ACC112 (cell line): ENCODE data around the gene LRRC74A.
"Not testable (repeated sequence)": the region's sequence is repeated elsewhere in the genome, so short reads cannot be mapped to it uniquely, and the experiment has no call there.

Experiments
- H2AFZ ChIP-seq: fragments of 200-600 bp; sonication (generic); one replicate; pipeline ENCODE4 v1.6.0; 2017; ENCODE audit warnings: antibody characterized with exemption, low read length; ENCODE audit not compliant: unreplicated experiment
- H3K27ac ChIP-seq: fragments of 200-600 bp; sonication (generic); 2 replicates; pipeline ENCODE4 v1.5.1; 2014; ENCODE audit warnings: low read depth, mild to moderate bottlenecking, antibody characterized with exemption, low read length, moderate library complexity
- H3K27me3 ChIP-seq: fragments of 200-600 bp; sonication (generic); 2 replicates; pipeline ENCODE4 v1.6.1; 2014; ENCODE audit warnings: mild to moderate bottlenecking, antibody characterized with exemption, low read length, moderate library complexity, mixed read lengths; ENCODE audit not compliant: insufficient read depth
- H3K36me3 ChIP-seq: fragments of 200-600 bp; sonication (generic); 2 replicates; pipeline ENCODE4 v1.6.1; 2016; ENCODE audit warnings: mild to moderate bottlenecking, antibody characterized with exemption, low read length, moderate library complexity, mixed read lengths; ENCODE audit not compliant: insufficient read depth
- H3K4me1 ChIP-seq: fragments of 200-600 bp; sonication (generic); one replicate; pipeline ENCODE4 v1.6.1; 2016; ENCODE audit warnings: low read length, mixed read lengths; ENCODE audit not compliant: insufficient read depth, unreplicated experiment, control insufficient read depth
- H3K4me3 ChIP-seq: fragments of 200-600 bp; sonication (generic); 2 replicates; pipeline ENCODE4 v1.5.1; 2014; ENCODE audit warnings: mild to moderate bottlenecking, low read depth, low read length
- H3K79me2 ChIP-seq: fragments of 200-600 bp; sonication (generic); one replicate; pipeline ENCODE4 v1.6.0; 2016; ENCODE audit warnings: low read length; ENCODE audit not compliant: control insufficient read depth, unreplicated experiment, insufficient read depth

The LRRC74A gene

GRCh38 chr14:76904740-76905569, 78.7 kb downstream of the LRRC74A start:
- Histone ChIP-seq H2AFZ (peak overlapping the region; percentile 5), H3K4me3 (peak overlapping the region; percentile 61), H3K4me1 (peaks cover 22% of the 10 kb centered on the region), H3K79me2 (no peaks in the 10 kb centered on the region), H3K36me3 (no peaks in the 10 kb centered on the region), H3K27ac (peak overlapping the region; percentile 92), H3K27me3 (no peaks in the 10 kb centered on the region)

DNA sequence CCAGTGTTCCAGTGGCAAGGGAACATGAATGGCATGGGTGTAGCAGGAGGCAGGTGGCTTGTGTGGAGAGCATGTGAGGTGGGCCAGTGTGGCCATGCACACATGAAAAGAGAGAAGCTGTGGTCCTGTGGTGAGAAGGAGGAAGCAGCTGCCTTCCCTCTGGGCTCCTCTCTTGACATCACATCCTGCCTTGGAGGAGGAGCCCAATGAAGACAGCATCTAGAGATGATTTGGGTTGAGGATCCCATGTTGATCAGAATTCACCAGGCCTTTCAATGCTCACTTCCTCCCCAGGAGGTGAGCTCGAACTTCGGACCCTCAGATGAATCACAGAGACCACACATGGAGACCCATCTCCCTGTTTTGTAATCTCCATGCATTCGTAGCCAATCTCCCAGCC, 82.6 kb downstream of the LRRC74A start:
- Histone ChIP-seq H3K36me3 (no peaks in the 10 kb centered on the region), H3K4me3 (no peak overlapping the region), H3K79me2 (no peaks in the 10 kb centered on the region), H2AFZ (no peak overlapping the region), H3K27ac (no peak overlapping the region), H3K4me1 (peaks cover 28% of the 10 kb centered on the region), H3K27me3 (no peaks in the 10 kb centered on the region)

DNA sequence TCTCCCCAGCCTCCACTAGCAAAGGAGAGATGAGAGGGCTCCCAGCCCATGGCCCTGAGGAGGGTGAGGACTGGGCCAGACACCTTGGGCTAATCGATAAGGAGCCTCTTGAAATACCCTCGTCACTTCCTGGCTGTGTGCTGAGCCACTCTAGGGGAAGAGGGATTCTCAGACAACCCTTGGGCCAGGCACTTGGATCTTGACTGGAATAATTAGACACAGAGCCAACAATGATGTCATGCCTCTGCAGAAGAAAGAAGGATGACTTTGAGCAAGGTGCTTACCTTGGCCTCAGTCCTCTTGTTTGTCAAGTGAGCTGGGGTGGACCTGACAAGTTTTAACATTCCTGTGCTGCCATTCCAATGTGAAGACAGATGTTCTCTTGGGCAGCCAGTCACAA, 83.1 kb downstream of the LRRC74A start:
- H3K27ac ChIP-seq: no peak overlapping the region
- no peaks in the 10 kb centered on the region for H3K27me3 ChIP-seq
- H3K4me1 ChIP-seq: peaks cover 24% of the 10 kb centered on the region
- no peak overlapping the region for H3K4me3 ChIP-seq
- no peak overlapping the region for H2AFZ ChIP-seq
- no peaks in the 10 kb centered on the region for H3K79me2 ChIP-seq
- no peaks in the 10 kb centered on the region for H3K36me3 ChIP-seq

DNA sequence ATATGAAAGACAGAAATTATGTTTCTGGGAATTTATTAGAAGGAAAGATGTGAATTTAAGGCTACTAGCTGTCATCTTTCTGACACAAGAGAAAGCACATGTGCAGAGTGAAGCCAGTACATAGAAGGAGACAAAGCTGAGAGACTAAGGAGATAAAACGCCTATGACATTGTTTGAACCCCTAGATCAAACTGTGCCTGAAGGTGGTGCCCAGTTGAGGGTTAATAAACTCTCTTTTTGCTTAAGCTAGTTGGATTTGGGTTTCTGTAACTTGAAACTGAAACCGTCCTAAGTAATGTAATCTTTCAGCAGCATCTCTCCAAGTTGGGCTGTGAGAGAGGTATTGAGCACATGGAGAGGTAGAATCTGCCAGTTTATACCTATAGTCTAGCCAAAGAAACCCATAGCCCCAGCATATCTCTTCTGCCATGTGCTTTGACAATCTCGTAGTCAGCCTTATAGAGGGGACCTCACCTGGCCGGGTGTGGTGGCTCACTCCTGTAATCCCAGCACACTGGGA, 84.2 kb downstream of the LRRC74A start:
- Histone ChIP-seq H3K79me2 (no peaks in the 10 kb centered on the region), H3K36me3 (no peaks in the 10 kb centered on the region), H2AFZ (no peak overlapping the region), H3K4me3 (no peak overlapping the region), H3K27me3 (no peaks in the 10 kb centered on the region), H3K4me1 (peaks cover 15% of the 10 kb centered on the region), H3K27ac (no peak overlapping the region)

- no peaks in the 10 kb centered on the region for H3K79me2 ChIP-seq
- no peak overlapping the region for H3K27ac ChIP-seq
- H3K4me1 ChIP-seq: peaks cover 10% of the 10 kb centered on the region
- no peaks in the 10 kb centered on the region for H3K36me3 ChIP-seq
- H3K27me3 ChIP-seq: no peaks in the 10 kb centered on the region
- H2AFZ ChIP-seq: no peak overlapping the region
- H3K4me3 ChIP-seq: no peak overlapping the region
These were observed 85.3 kb downstream of the LRRC74A start for GRCh38 chr14:76911473-76911872.

- H3K27ac ChIP-seq, H3K4me3 ChIP-seq, H2AFZ ChIP-seq, H3K27me3 ChIP-seq, H3K79me2 ChIP-seq, H3K36me3 ChIP-seq: not testable (repeated sequence)
- H3K4me1 ChIP-seq: peaks cover 36% of the 10 kb centered on the region
These were observed 88.4 kb downstream of the LRRC74A start for GRCh38 chr14:76914533-76915081.

DNA sequence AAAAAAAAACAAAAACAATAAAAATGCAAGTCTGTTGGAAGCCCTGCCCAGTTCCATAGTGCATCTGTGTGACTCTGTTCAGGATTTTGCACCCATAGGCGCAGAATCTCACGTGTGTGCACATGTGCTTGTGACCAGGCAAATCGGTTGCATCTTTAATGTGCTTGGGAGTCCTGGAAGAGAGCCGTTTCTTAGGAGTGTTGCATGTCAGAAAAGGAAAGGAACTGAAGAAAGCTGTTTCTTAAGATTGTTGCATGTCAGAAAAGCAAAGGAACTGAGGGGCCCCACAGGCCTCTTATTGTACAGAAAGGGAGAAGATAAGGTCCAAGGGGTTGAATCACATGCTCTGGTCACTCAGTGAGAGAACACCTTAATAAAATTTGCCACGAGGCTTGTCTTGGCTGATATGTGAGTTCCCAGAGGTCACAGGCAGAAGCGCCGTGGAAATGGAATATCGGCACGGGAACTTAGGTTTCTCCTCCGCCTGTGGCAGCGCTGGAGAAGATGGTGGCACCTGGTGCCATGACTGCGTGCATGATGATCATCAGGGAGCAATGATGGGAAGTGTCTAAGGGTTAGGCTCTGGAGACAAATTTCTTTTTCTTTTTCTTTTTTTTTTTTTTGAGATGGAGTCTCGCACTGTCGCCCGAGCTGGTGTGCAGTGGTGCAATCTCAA, 90.0 kb downstream of the LRRC74A start:
- Histone ChIP-seq H3K27me3 (no peaks in the 10 kb centered on the region), H3K79me2 (no peaks in the 10 kb centered on the region), H3K36me3 (no peaks in the 10 kb centered on the region), H3K27ac (no peak overlapping the region), H3K4me1 (peaks cover 49% of the 10 kb centered on the region), H2AFZ (no peak overlapping the region), H3K4me3 (no peak overlapping the region)

GRCh38 chr14:76917158-76917596, 91.0 kb downstream of the LRRC74A start:
- no peak overlapping the region for H3K4me3 ChIP-seq
- H2AFZ ChIP-seq: no peak overlapping the region
- H3K27me3 ChIP-seq: no peaks in the 10 kb centered on the region
- H3K36me3 ChIP-seq: no peaks in the 10 kb centered on the region
- H3K79me2 ChIP-seq: no peaks in the 10 kb centered on the region
- H3K27ac ChIP-seq: peak overlapping the region; percentile 99
- H3K4me1 ChIP-seq: peaks cover 49% of the 10 kb centered on the region

DNA sequence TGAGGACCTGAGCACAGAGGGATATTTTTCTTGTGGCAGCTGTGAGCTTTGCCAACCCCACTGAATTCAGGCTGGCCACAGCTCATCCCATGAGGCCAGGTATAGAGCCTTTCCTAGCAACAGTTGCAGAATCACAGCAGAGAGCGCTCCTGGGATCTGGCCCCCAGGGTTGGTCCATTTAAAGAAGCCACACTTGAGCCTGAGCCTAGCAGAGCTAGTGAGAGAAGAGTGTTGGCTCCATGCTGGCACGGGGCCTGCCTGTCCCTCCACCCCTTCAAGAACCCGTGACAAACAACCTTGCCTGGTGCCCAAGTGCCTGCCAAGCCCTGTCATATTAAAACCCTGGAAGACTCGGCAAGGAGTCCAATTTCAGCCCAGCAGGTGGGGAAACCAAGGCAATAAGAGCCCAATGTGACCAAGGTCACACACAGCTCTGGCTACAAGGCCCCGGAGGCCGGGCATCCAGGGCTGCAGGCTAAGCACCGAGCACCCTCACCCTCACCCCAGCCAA, 91.6 kb downstream of the LRRC74A start:
- Histone ChIP-seq H2AFZ (peak overlapping the region; percentile 5), H3K27ac (peak overlapping the region; percentile 99), H3K4me3 (peak overlapping the region; percentile 15; the same call in 1 of the 2 replicates), H3K27me3 (no peaks in the 10 kb centered on the region), H3K4me1 (peaks cover 49% of the 10 kb centered on the region), H3K36me3 (no peaks in the 10 kb centered on the region), H3K79me2 (no peaks in the 10 kb centered on the region)

DNA sequence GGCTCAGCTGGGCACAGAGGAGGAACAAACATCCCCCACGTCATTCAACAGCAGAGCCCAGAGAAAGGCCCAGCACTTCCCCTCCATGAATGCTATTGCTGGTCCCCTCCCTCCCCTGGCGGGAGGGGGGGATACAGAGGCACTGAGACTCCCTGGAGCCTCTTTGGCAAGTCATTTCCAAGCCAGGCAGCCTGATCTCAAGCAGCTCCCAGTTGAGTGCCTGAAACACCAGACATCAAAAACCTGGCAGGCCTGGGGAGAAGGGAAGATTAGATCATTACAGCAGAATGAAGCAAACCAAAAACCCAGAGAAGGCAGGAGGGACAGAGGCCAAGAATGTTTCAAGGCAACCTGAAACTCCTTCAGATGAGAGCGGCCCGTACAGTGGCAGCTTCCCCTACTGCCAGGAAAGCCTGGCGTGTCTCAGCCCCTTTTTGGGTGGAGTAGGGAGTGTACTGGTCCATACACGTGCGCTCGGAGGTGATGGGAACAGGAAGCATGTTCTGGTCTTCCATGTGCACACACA, 92.1 kb downstream of the LRRC74A start:
- Histone ChIP-seq H3K4me3 (peak overlapping the region; percentile 15), H3K27ac (peak overlapping the region; percentile 99), H2AFZ (no peak overlapping the region), H3K27me3 (no peaks in the 10 kb centered on the region), H3K36me3 (no peaks in the 10 kb centered on the region), H3K4me1 (peaks cover 44% of the 10 kb centered on the region), H3K79me2 (no peaks in the 10 kb centered on the region)
